Cardiac muscle cell (in vitro differentiated cells and primary cell): Measurements from ENCODE around the gene CDHR3. TPM values are rescaled to one million over a fixed set of nuclear protein-coding genes. Genes with fewer than 3 reads are reported as not detected.
A peak's percentile ranks its signal among the peaks of the same experiment; 100 is the strongest.

Experiments used
- DNase-seq, 2 donors: peaks; one replicate each; pipeline versions ENCODE4 v3.0.0 to v3.0.0-alpha.2; 2010 to 2017; ENCODE audit warnings: low read depth in 1 of 2, low spot score in 1 of 2
- H3K27ac ChIP-seq: fragments of 200-600 bp; sonication (generic); 2 replicates; pipeline ENCODE4 v1.5.1; 2016
- H3K27me3 ChIP-seq: fragments of 200-600 bp; sonication (generic); 2 replicates; pipeline ENCODE4 v1.6.0; 2016; ENCODE audit warnings: control low read depth
- H3K36me3 ChIP-seq: fragments of 200-600 bp; sonication (generic); 2 replicates; pipeline ENCODE4 v1.5.1; 2016; ENCODE audit warnings: control low read depth
- H3K4me1 ChIP-seq: fragments of 200-600 bp; sonication (generic); 2 replicates; pipeline ENCODE4 v1.8.1; 2017; ENCODE audit warnings: low read depth, mild to moderate bottlenecking, mixed run types
- H3K4me3 ChIP-seq: fragments of 200-600 bp; sonication (generic); 2 replicates; pipeline ENCODE4 v1.5.1; 2016; ENCODE audit warnings: mild to moderate bottlenecking
- H3K9me3 ChIP-seq: fragments of 200-600 bp; sonication (generic); 2 replicates; pipeline ENCODE4 v1.5.1; 2017; ENCODE audit warnings: low read depth, mild to moderate bottlenecking, control low read depth
- polyA plus RNA-seq: library from polyadenylated mRNA; unstranded; fragments of >200 nt; fragmentation: Nextera tagmentation; extraction: Ambion mirVana; gene quantifications from 2 replicates; pipeline ENCODE4 v1.2.1, GENCODE V29; 2016
- total RNA-seq: library from RNA; depleted of rRNA; stranded (reverse); fragments of >200 nt; gene quantifications from 2 replicates; pipeline ENCODE4 v1.2.3, GENCODE V29; 2016
- TF ChIP-seq, protein P1 (sequence below): IDR thresholded peaks from 2 replicates; pipeline ENCODE4 v1.5.1; 2012; ENCODE audit warnings: low read depth, mild to moderate bottlenecking, low read length

The CDHR3 gene
- total and polyA plus RNA-seq, 2 experiments from 2014 or later, result 9.3 to 12.2 TPM

DNA sequence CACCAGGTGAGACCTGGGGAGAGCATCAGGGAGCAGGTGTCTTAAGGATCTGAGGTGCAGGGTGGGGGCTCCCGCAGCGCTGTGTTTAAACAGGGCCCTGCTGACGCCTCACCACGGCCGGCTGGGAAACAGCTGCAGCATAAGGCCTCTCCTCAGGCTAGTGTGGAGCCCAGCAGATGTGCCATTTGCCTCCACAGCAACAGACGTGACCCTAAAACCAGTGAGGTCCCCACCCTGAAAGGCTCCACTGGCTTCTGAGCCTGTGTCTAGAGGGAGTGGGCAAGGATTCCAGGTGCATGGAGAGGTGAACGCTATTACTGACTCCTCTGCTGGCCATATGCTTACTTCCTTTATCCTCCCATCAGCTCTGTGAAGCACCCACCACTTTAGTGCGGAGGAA lies 101.3 kb downstream of the CDHR3 start:
- Histone ChIP-seq H3K36me3 (no peaks in the 10 kb centered on the region), H3K27ac (no peak overlapping the region), H3K9me3 (no peaks in the 10 kb centered on the region), H3K4me3 (no peak overlapping the region), H3K27me3 (no peaks in the 10 kb centered on the region), H3K4me1 (no peaks in the 10 kb centered on the region)
- DNase-seq, result no peak
- TF ChIP-seq, protein P1, sequence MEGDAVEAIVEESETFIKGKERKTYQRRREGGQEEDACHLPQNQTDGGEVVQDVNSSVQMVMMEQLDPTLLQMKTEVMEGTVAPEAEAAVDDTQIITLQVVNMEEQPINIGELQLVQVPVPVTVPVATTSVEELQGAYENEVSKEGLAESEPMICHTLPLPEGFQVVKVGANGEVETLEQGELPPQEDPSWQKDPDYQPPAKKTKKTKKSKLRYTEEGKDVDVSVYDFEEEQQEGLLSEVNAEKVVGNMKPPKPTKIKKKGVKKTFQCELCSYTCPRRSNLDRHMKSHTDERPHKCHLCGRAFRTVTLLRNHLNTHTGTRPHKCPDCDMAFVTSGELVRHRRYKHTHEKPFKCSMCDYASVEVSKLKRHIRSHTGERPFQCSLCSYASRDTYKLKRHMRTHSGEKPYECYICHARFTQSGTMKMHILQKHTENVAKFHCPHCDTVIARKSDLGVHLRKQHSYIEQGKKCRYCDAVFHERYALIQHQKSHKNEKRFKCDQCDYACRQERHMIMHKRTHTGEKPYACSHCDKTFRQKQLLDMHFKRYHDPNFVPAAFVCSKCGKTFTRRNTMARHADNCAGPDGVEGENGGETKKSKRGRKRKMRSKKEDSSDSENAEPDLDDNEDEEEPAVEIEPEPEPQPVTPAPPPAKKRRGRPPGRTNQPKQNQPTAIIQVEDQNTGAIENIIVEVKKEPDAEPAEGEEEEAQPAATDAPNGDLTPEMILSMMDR, result no peak

GRCh38 chr7:106064771-106065574 lies 101.9 kb downstream of the CDHR3 start:
- no peaks in the 10 kb centered on the region for H3K4me1 ChIP-seq
- H3K27me3 ChIP-seq, result no peaks in the 10 kb centered on the region
- no peaks in the 10 kb centered on the region for H3K36me3 ChIP-seq
- H3K9me3 ChIP-seq, result no peaks in the 10 kb centered on the region
- TF ChIP-seq, protein P1, result no peak
- DNase-seq, result peak in 1 of 2 donors; percentile 96
- no peak overlapping the region for H3K4me3 ChIP-seq
- no peak overlapping the region for H3K27ac ChIP-seq

- Histone ChIP-seq H3K4me3 (no peak overlapping the region), H3K4me1 (no peaks in the 10 kb centered on the region), H3K9me3 (no peaks in the 10 kb centered on the region), H3K36me3 (no peaks in the 10 kb centered on the region), H3K27me3 (no peaks in the 10 kb centered on the region), H3K27ac (no peak overlapping the region)
- no peak for DNase-seq
- TF ChIP-seq, protein P1, result no peak
Measured at GRCh38 chr7:106065575-106066500, 102.8 kb downstream of the CDHR3 start.

DNA sequence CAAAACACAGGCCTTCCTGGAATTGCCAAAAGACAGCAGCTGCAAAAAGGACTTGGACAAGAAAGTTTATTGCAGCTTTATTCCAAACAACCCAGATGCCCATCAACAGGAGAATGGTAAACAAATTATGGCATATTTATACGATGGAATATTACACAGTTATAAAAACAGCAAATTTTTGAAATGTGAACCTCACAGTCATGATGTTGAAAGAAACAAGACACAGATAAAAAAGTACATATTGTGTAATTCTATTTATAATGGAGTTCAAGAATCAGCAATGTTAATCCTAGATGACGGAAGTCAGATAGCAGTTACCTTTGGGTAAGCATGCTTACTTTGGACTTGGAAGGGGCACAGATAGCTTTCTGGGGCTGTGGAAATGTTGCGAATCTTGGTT lies 104.6 kb downstream of the CDHR3 start:
- Histone ChIP-seq H3K27ac (no peak overlapping the region), H3K4me1 (peaks cover 12% of the 10 kb centered on the region), H3K27me3 (no peaks in the 10 kb centered on the region), H3K4me3 (no peak overlapping the region), H3K36me3 (no peaks in the 10 kb centered on the region), H3K9me3 (no peaks in the 10 kb centered on the region)
- TF ChIP-seq, protein P1, result no peak
- no peak for DNase-seq

- DNase-seq, result no peak
- no peak overlapping the region for H3K4me3 ChIP-seq
- TF ChIP-seq, protein P1, result no peak
- no peaks in the 10 kb centered on the region for H3K9me3 ChIP-seq
- peaks cover 13% of the 10 kb centered on the region for H3K4me1 ChIP-seq
- H3K27me3 ChIP-seq, result no peaks in the 10 kb centered on the region
- H3K27ac ChIP-seq, result no peak overlapping the region
- no peaks in the 10 kb centered on the region for H3K36me3 ChIP-seq
Measured at GRCh38 chr7:106068538-106068961, 105.5 kb downstream of the CDHR3 start.
